Chondrocyte (in vitro differentiated cells): Measurements from ENCODE around the gene ARHGEF7. TPM values are rescaled to one million over a fixed set of nuclear protein-coding genes. Genes with fewer than 3 reads are reported as not detected.

ENCODE experiments used
- DNase-seq: peaks from one replicate; pipeline ENCODE4 v3.0.0; 2021; ENCODE audit warnings: mixed read lengths, low spot score
- H3K27ac Mint-ChIP-seq: one replicate; pipeline ENCODE4 v1.8.0; 2021; ENCODE audit warnings: mild to moderate bottlenecking, moderate library complexity, mixed read lengths; ENCODE audit not compliant: unreplicated experiment
- H3K27me3 Mint-ChIP-seq: 2 replicates; pipeline ENCODE4 v1.8.0; 2021; ENCODE audit warnings: low read depth, mixed read lengths
- H3K36me3 Mint-ChIP-seq: 2 replicates; pipeline ENCODE4 v1.8.0; 2021; ENCODE audit warnings: low read depth, mixed read lengths
- H3K4me1 Mint-ChIP-seq: 2 replicates; pipeline ENCODE4 v1.8.0; 2021; ENCODE audit warnings: low read depth, mild to moderate bottlenecking, mixed read lengths
- H3K4me3 Mint-ChIP-seq: one replicate; pipeline ENCODE4 v1.8.0; 2021; ENCODE audit warnings: mild to moderate bottlenecking, moderate library complexity, mixed read lengths; ENCODE audit not compliant: unreplicated experiment
- H3K9me3 Mint-ChIP-seq: 2 replicates; pipeline ENCODE4 v1.8.0; 2021; ENCODE audit warnings: low read depth, mixed read lengths
- CTCF ChIP-seq: fragments of 200-600 bp; sonication (generic); IDR thresholded peaks from 2 replicates; pipeline ENCODE4 v1.5.0; 2021; ENCODE audit warnings: antibody characterized with exemption, mild to moderate bottlenecking, moderate library complexity
- total RNA-seq: library from RNA; stranded (reverse); gene quantifications from 3 replicates; pipeline ENCODE4 v1.2.1, GENCODE V29; 2021

Gene ARHGEF7
- total RNA-seq, 1 donor from 2014 or later, result 137 TPM

GRCh38 chr13:111298214-111298975, 183.3 kb downstream of the ARHGEF7 start:
- Mint-ChIP-seq H3K4me3 (no peak overlapping the region), H3K36me3 (peaks cover 37% of the 10 kb centered on the region), H3K27me3 (no peaks in the 10 kb centered on the region), H3K27ac (no peak overlapping the region), H3K9me3 (no peaks in the 10 kb centered on the region), H3K4me1 (peaks cover 13% of the 10 kb centered on the region)
- DNase-seq, result no peak
- TF ChIP-seq CTCF, result no peak

- DNase-seq, result no peak
- no peak for TF ChIP-seq CTCF
- no peaks in the 10 kb centered on the region for H3K27me3 Mint-ChIP-seq
- no peaks in the 10 kb centered on the region for H3K9me3 Mint-ChIP-seq
- H3K36me3 Mint-ChIP-seq, result peaks cover 50% of the 10 kb centered on the region
- H3K4me1 Mint-ChIP-seq, result peaks cover 10% of the 10 kb centered on the region
- H3K27ac Mint-ChIP-seq, result no peak overlapping the region
- H3K4me3 Mint-ChIP-seq, result no peak overlapping the region
These were observed 187.1 kb downstream of the ARHGEF7 start for GRCh38 chr13:111302045-111302726.

GRCh38 chr13:111303559-111303958, 188.4 kb downstream of the ARHGEF7 start:
- Mint-ChIP-seq H3K27me3 (no peaks in the 10 kb centered on the region), H3K4me3 (no peak overlapping the region), H3K27ac (no peak overlapping the region), H3K36me3 (peaks cover 49% of the 10 kb centered on the region), H3K4me1 (peaks cover 10% of the 10 kb centered on the region), H3K9me3 (no peaks in the 10 kb centered on the region)
- no peak for TF ChIP-seq CTCF
- DNase-seq, result no peak

- Mint-ChIP-seq H3K27ac (no peak overlapping the region), H3K36me3 (peaks cover 53% of the 10 kb centered on the region), H3K27me3 (no peaks in the 10 kb centered on the region), H3K4me3 (no peak overlapping the region), H3K4me1 (peaks cover 10% of the 10 kb centered on the region), H3K9me3 (no peaks in the 10 kb centered on the region)
- DNase-seq, result no peak
- no peak for TF ChIP-seq CTCF
These were observed 189.0 kb downstream of the ARHGEF7 start for GRCh38 chr13:111304041-111304544.

- Mint-ChIP-seq H3K27me3 (no peaks in the 10 kb centered on the region), H3K9me3 (peaks cover 2% of the 10 kb centered on the region), H3K27ac (no peak overlapping the region), H3K4me1 (peaks cover 10% of the 10 kb centered on the region), H3K36me3 (peaks cover 56% of the 10 kb centered on the region), H3K4me3 (no peak overlapping the region)
- TF ChIP-seq CTCF, result no peak
- no peak for DNase-seq
These were observed 189.6 kb downstream of the ARHGEF7 start for GRCh38 chr13:111304603-111305289.
